ENCODE measurements around the gene PRKN.

The PRKN gene

DNA sequence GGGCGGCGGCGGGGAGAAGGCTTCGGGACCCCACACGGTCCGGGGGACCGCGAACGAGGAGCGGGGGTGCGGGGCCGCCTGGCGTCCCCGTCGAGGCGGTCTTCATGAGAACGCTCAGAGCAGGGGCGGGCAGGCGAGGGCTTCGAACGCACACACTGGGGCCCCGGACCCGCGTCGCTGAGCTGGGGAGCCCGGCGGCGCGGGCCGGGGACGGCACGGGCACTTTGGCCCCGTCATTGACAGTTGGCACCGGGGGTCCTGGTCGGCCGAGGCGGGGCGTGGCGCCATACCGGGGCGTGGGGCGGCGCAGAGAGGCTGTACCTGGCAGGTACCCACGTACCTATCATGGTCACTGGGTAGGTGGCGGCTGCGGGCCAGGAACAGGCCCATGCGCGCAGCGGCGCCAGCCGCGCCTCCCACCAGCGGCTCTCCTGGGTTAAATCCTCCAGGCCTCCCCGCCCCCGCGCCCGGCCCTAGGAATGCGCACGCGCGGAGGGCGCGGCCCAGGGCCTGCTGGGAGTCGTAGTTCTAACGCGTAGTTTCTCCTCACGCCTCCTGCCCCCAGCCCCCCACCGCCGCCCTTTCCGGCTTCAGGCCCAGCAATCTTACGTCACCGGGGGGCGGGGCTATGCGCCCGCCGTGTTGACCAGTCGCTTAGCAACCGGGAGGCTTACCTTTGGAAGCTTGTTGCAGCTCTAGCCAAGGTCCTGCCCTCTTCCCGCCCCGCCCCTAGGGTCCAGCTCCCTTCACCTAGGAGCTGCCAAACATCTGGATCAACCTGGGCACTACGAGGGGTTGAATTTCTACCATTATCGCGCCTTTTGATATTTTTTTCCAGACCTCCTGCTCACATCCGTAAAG, at the start of gene PRKN, which contains the start of gene PACRG:
Gene PRKN (minus strand): TSS at position 445 of the 861 bp plus-strand sequence.
Gene PACRG (plus strand): TSS at position 653 of the 861 bp plus-strand sequence.
- peak; percentile 99 for DNase-seq (ENCODE audit: low spot score)

DNA sequence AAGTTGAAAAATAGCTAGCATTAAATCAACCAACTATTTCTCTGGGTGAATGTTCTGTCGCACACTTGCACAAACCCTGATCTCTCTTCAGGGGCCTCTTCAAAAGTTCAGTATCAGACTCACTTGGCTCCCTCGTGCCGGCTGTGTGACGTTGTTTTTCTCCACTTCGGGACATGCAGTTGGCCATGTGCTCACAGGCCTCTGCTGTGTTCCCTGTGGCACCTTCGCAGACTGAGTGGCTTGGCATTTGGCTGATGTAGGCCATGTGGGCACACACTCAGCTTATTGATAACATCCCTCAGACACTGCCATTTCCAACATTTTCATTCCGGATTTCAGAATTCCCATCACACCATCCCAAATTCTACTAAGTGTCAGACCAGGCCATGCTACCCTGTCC, 49.5 kb upstream of the PRKN start:
- no peak for DNase-seq (ENCODE audit: low spot score)

DNA sequence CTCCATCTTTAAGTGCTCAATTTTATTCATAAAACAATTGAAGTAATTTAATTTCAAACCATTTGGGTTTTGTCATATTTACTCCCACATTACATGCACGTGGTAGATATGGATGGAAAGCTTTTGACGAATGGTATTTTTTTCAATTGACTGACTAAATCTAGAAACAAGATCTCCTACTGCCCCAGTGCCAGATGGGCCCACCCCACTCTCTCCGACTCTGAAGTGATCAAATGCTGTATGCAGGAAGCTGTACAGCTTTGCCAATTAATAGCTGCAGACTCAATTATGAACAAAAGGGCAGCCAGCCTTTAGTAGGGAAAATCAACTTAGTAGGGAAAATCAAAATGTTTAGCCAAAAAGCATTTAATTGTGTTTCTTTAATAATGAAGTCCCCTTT, 46.4 kb upstream of the PRKN start:
- peak; percentile 62 for DNase-seq (ENCODE audit: low spot score)

DNA sequence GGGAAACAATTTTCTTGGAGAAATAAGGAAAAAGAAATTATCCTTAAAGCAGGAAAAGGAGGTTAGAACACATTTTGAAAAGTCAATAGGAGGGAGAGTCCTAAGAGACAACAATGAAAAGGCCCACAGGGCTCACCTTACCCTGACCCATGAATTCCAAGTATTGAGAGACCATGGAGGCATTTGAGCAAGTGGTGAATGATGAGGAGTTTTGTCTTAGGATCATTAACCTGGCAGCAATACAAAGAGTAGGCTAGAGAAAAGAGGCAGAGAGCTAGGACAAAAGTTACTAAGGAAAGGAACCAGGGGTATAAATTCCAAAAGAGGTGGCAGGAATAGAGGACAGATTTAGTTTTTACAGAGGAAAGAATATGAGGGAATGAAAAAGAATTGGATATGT, 44.9 kb upstream of the PRKN start:
- no peak for DNase-seq (ENCODE audit: low spot score)

DNA sequence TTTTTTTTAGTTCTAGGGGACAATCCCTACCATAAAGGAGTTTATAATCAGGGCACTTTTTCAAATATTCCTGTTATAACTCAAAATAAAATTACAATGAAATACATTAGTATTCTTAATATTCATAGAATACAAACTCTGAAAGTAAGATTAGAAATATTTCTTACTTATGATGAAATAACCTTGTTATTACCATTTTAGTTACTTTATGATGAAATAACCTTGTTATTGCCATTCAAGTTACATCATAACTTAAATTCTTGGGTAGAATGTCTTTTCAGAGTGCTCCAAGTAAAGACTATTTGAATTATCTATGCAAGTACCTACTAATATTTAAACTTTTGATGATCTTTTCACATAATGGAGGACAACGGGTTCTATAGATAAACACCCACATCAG, 43.4 kb upstream of the PRKN start:
- no peak for DNase-seq (ENCODE audit: low spot score)

GRCh38 chr6:162770136-162770535, 42.6 kb upstream of the PRKN start:
- DNase-seq (ENCODE audit: low spot score): no peak

DNA sequence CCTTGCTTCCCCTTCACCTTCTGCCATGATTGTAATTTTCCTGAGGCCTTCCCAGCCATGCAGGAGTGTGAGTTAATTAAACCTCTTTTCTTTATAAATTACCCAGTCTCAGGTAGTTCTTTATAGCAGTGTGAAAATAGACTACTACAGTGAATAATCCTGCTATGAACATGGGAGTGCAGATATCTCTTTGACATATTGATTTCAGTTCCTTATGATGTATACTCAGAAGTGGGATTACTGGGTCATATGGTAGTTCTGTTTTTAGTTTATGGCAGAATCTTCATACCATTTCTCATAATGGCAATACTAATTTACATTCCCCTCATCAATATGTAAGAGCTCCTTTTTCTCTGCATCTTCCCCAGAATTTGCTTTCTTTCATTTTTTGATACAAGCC, 26.2 kb upstream of the PRKN start:
- DNase-seq (ENCODE audit: low spot score): no peak

- no peak for DNase-seq (ENCODE audit: low spot score)
Observed at GRCh38 chr6:162751211-162751859, 23.8 kb upstream of the PRKN start.

- DNase-seq (ENCODE audit: low spot score): no peak
Observed at GRCh38 chr6:162750776-162751175, 23.2 kb upstream of the PRKN start.

DNA sequence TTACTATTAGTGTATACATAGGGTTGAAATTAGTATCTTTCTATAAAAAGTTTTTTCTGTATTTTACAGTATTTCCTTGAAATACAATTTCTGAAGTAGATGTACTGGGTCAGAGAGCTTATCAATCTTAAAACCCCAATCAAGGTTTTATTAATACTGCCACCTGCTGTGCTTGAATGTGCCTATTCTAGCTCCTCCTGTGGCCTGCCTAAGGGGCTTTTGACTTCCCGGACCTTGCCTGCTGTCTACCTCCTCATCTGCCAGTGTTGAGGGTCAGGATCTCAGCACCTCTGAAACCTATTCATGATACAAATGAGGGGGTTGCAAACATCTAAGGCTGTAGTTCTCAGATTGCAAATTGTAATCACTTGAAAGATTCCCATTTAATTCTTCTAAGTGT, 9.4 kb upstream of the PRKN start:
- no peak for DNase-seq (ENCODE audit: low spot score)

DNA sequence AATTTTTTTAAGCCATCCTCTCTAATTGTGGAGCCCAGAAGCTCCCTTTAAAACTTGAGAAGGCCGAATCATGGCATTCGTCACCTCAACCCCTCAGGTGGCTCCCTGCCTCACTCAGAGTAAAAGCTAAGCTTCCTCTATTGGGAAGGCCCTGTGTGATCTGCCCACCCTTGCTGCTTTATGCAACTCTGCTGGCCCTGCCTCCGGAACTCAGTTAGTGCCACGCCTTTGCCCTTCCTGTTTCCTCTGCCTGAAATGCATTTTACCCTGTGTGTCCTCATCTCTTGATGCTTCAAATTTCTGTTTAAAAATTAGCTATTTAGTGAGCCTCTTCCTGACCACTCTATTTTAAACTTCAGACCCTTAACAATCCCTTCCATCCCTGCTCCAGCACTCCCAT, 5.9 kb upstream of the PRKN start:
- no peak for DNase-seq (ENCODE audit: low spot score)

DNA sequence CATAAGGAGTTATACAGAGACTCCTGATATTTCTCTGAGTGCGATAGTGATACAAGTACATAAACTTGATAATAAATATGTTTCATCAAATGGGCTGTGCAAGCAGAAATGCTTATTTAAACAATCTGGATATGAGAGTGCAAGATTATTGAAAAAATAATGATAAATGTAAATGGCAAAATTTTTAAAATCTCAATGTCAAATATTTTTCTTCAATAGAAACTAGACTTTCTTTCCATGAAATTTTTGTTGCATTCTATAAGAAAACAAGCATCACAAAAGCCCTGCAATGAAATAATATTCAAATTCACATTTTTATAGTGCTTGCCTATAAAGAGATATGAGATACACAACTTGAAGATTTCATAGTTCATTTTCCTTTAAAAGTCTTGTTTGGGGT, 2.9 kb upstream of the PRKN start:
- no peak for DNase-seq (ENCODE audit: low spot score)

- no peak for DNase-seq (ENCODE audit: low spot score)
Observed at GRCh38 chr6:162728706-162729105, 1.1 kb upstream of the PRKN start.

GRCh38 chr6:162728197-162728596, 631 bp upstream of the PRKN start:
- peak; percentile 40 for DNase-seq (ENCODE audit: low spot score)

- DNase-seq (ENCODE audit: low spot score): no peak
Observed at GRCh38 chr6:162726947-162727321, 632 bp downstream of the PRKN start.

DNA sequence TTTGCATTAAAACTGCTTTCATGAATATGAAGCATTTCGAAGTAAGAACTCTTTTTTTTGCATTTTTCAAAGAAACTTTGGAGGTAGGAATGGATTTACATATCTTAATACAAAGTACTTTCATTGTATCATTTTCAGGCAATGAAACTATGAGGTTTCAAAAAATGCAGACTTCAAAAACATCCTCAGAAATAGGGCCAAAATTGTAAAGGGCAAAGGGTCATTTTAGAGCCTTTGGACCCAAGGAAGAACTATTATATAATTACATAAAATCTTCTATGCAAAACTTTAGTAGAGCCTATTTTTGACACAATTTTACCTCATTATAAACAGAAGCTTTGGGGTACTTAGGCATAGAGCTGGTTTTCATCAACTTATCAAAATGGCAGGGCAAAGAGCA, 4.9 kb downstream of the PRKN start:
- no peak for DNase-seq (ENCODE audit: low spot score)

DNA sequence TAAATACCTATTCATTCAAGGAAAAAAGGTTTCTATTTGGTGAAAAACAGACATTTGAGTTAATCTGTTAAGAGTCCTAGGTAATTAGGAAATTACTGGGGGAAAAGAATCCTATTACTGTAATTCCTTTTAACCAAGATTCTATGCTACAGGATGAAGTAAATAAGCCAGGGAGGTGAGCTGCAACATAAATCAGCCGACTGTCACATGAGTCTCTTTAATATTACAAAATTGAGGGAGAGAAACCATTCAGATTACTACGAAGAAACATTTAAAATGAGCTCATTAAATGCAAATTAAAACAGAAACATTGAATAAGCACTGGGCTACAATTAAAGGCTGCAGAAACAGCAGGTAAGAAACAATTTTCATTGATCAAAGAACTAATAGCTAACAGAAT, 5.3 kb downstream of the PRKN start:
- no peak for DNase-seq (ENCODE audit: low spot score)

DNA sequence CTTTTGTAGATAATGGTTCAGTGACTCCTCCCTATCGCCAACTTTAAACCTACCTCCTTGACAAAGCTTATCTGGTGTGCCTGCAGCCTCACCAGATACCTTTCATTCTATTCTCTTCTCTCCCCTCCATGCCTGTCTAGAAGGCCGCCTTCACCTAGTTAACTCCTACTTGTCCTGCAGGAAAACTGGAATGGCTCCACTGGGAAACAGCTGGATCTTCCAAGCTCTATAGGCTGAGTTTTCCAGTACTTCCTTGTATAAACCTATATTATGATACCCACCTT, 6.2 kb downstream of the PRKN start:
- no peak for DNase-seq (ENCODE audit: low spot score)

DNA sequence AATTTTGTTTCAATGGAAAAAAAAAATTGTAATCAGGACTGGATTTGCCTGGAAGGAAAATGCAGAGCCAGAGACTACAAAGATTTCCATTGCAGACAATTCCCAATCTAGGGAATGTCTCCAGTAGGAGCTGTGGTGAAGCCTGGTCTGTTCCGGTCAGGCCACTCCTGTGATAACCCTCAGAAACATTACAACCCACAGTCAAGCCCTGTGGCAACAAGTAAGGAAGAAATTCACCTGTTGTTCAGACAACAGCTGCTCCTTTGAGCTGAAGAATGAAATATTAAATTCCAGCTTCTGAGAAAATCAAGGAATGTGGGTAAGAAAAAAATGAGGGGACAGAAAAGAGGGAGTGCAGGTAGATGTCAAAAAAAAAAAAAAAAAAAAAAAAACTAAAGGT, 8.0 kb downstream of the PRKN start:
- DNase-seq (ENCODE audit: low spot score): no peak

- no peak for DNase-seq (ENCODE audit: low spot score)
Observed at GRCh38 chr6:162715601-162716000, 12.0 kb downstream of the PRKN start.

DNA sequence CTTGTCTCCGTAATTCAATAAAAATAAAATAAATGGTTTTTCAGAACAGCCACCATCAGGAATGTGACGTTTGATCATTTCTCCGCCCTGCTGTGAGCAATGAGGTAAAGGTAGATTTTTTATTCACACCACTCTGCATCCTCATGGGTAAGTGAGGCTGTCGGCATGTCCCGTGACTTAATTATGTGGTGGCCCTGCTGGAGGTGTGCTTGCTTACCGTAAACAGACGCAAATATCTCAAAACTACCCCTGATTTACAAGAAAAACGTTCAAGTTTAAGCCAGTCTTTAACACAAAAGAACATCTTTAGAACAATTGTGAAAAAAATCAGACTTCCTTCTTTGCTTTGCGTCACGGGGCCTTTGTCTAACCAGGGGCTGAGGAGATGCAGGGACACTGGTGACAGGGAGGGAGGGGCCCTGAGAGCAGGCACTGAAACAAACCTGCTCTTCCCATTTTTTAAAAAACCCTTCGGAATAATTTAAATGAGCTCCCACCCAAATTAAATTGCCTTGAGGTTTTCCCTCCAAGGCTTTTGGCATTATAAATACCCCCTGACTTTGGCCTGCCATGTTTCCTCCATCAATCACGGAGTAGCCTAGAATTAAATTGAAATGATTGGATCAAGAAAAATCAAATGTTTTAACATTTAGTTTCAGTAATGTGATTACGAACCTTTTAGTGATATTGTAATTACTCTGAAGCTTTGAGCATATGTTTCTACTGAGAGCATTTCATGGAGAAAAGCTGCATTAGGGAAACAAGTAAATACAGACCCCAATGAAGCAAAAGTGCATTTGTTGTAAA, 13.4 kb downstream of the PRKN start:
- DNase-seq (ENCODE audit: low spot score): peak; percentile 29

GRCh38 chr6:162712694-162713093, 14.9 kb downstream of the PRKN start:
- DNase-seq (ENCODE audit: low spot score): no peak

GRCh38 chr6:162711376-162711775, 16.2 kb downstream of the PRKN start:
- DNase-seq (ENCODE audit: low spot score): no peak

Data from Ammon's horn (tissue), 1 donor.